SK-N-SH (cell line): Measurements from ENCODE around the gene SIN3A.

Experiments
- IRF3 ChIP-seq: fragments of 150-350 bp; IDR thresholded peaks from 2 replicates; pipeline ENCODE4 v1.6.1; 2016; ENCODE audit warnings: mild to moderate bottlenecking, low read depth, low read length
- PBX3 ChIP-seq: IDR thresholded peaks from 2 replicates; pipeline ENCODE4; 2012
- POLR2AphosphoS5 ChIP-seq: IDR thresholded peaks from 2 replicates; pipeline ENCODE4 v1.6.1; 2012; ENCODE audit warnings: low read depth, low read length
- RCOR1 ChIP-seq: fragments of 150-350 bp; IDR thresholded peaks from 2 replicates; pipeline ENCODE4 v1.6.1; 2017; ENCODE audit warnings: antibody characterized with exemption, low read length
- RXRA ChIP-seq: IDR thresholded peaks from 2 replicates; pipeline ENCODE4 v1.4.0; 2012; ENCODE audit warnings: low read depth, mild to moderate bottlenecking, borderline replicate concordance
- TF ChIP-seq, protein P1 (sequence below): fragments of 200-600 bp; sonication (generic); IDR thresholded peaks from 2 replicates; pipeline ENCODE4 v1.6.1; 2017; ENCODE audit warnings: antibody characterized with exemption, mild to moderate bottlenecking, moderate library complexity

GRCh38 chr15:75342221-75342620 lies 109.3 kb downstream of the SIN3A start:
- TF ChIP-seq, protein P1, sequence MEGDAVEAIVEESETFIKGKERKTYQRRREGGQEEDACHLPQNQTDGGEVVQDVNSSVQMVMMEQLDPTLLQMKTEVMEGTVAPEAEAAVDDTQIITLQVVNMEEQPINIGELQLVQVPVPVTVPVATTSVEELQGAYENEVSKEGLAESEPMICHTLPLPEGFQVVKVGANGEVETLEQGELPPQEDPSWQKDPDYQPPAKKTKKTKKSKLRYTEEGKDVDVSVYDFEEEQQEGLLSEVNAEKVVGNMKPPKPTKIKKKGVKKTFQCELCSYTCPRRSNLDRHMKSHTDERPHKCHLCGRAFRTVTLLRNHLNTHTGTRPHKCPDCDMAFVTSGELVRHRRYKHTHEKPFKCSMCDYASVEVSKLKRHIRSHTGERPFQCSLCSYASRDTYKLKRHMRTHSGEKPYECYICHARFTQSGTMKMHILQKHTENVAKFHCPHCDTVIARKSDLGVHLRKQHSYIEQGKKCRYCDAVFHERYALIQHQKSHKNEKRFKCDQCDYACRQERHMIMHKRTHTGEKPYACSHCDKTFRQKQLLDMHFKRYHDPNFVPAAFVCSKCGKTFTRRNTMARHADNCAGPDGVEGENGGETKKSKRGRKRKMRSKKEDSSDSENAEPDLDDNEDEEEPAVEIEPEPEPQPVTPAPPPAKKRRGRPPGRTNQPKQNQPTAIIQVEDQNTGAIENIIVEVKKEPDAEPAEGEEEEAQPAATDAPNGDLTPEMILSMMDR, result no peak
- TF ChIP-seq PBX3 (no peak), RCOR1 (no peak), RXRA (no peak), POLR2AphosphoS5 (no peak), IRF3 (no peak)
